ENCODE measurements around the gene PUSL1. TPM values are rescaled to one million over a fixed set of nuclear protein-coding genes. Genes with fewer than 3 reads are reported as not detected.
A peak's percentile ranks its signal among the peaks of the same experiment; 100 is the strongest.

The PUSL1 gene
- total RNA-seq, 1 donor from 2014 or later = 46.5 TPM

GRCh38 chr1:1345384-1345783, 37.0 kb downstream of the PUSL1 start:
- no peak for TF ChIP-seq CTCF (conservative IDR thresholded peaks at IDR 0.05; ENCODE audit: low read depth, low read length)
- DNase-seq (ENCODE audit: low read depth) = no peak
- H3K4me3 ChIP-seq (ENCODE audit: low read depth, low read length) = peak overlapping the region; percentile 26

GRCh38 chr1:1345860-1346500, 37.6 kb downstream of the PUSL1 start:
- no peak for DNase-seq (ENCODE audit: low read depth)
- peak overlapping the region; percentile 84 for H3K4me3 ChIP-seq (ENCODE audit: low read depth, low read length)

GRCh38 chr1:1346501-1346890, 38.1 kb downstream of the PUSL1 start:
- DNase-seq (ENCODE audit: low read depth) = no peak
- H3K4me3 ChIP-seq (ENCODE audit: low read depth, low read length) = peak overlapping the region; percentile 84
- no peak for TF ChIP-seq CTCF (conservative IDR thresholded peaks at IDR 0.05; ENCODE audit: low read depth, low read length)

More at GRCh38 chr1:1345860-1346500, 37.6 kb downstream of the PUSL1 start:
- TF ChIP-seq CTCF (conservative IDR thresholded peaks at IDR 0.05; ENCODE audit: low read depth, low read length) = no peak

- no peak for TF ChIP-seq CTCF (conservative IDR thresholded peaks at IDR 0.05; ENCODE audit: low read depth, low read length)
- H3K4me3 ChIP-seq (ENCODE audit: low read depth, low read length) = peak overlapping the region; percentile 84
- no peak for DNase-seq (ENCODE audit: low read depth)
These were observed 38.7 kb downstream of the PUSL1 start for GRCh38 chr1:1347026-1347595.

GRCh38 chr1:1347663-1348419, 39.4 kb downstream of the PUSL1 start:
- H3K4me3 ChIP-seq (ENCODE audit: low read depth, low read length) = peak overlapping the region; percentile 84
- no peak for DNase-seq (ENCODE audit: low read depth)
- no peak for TF ChIP-seq CTCF (conservative IDR thresholded peaks at IDR 0.05; ENCODE audit: low read depth, low read length)

GRCh38 chr1:1348420-1349255, 40.2 kb downstream of the PUSL1 start:
- TF ChIP-seq CTCF (conservative IDR thresholded peaks at IDR 0.05; ENCODE audit: low read depth, low read length) = no peak
- no peak for DNase-seq (ENCODE audit: low read depth)
- H3K4me3 ChIP-seq (ENCODE audit: low read depth, low read length) = peak overlapping the region; percentile 84

All from epithelial cell of proximal tubule (primary cell).